H54 (cell line): Measurements from ENCODE around the gene ENTPD2.
"Not testable (repeated sequence)": the region's sequence is repeated elsewhere in the genome, so short reads cannot be mapped to it uniquely, and the experiment has no call there.

Experiments
- DNase-seq: peaks from one replicate; pipeline ENCODE4 v3.0.0; 2011; ENCODE audit warnings: low spot score, mixed read lengths; ENCODE audit not compliant: insufficient read length
- FAIRE-seq: peaks from 3 replicates; lab custom pipeline; 2011; peaks lifted over from hg19 to GRCh38; lab: Jason Lieb, UNC
- POLR2A ChIP-seq: IDR thresholded peaks from 2 replicates; pipeline ENCODE4 v1.6.1; 2011; ENCODE audit warnings: low read depth, mild to moderate bottlenecking, low read length

ENTPD2 gene

GRCh38 chr9:137039611-137040366 is 14.1 kb downstream of the ENTPD2 start:
- FAIRE-seq (no peak), DNase-seq (no peak)
- TF ChIP-seq POLR2A = no peak

GRCh38 chr9:137038916-137039315 is 14.9 kb downstream of the ENTPD2 start:
- no peak for FAIRE-seq
- DNase-seq = no peak
- TF ChIP-seq POLR2A = no peak

GRCh38 chr9:137037483-137037882 is 16.4 kb downstream of the ENTPD2 start:
- FAIRE-seq (no peak), DNase-seq (no peak)
- no peak for TF ChIP-seq POLR2A

- FAIRE-seq (no peak), DNase-seq (no peak)
- TF ChIP-seq POLR2A = 0 out of 2 replicates have a peak, but pooled peaks have one; percentile 12
Observed at GRCh38 chr9:137037035-137037434, 16.8 kb downstream of the ENTPD2 start.

- FAIRE-seq (no peak), DNase-seq (no peak)
- TF ChIP-seq POLR2A = no peak
Observed at GRCh38 chr9:137035937-137036336, 17.9 kb downstream of the ENTPD2 start.

GRCh38 chr9:137035507-137035834 is 18.4 kb downstream of the ENTPD2 start:
- DNase-seq = no peak

GRCh38 chr9:137034709-137035506 is 19.0 kb downstream of the ENTPD2 start:
- no peak for TF ChIP-seq POLR2A
- DNase-seq (peak; percentile 100), FAIRE-seq (no peak)

More at GRCh38 chr9:137035507-137035834, 18.4 kb downstream of the ENTPD2 start:
- TF ChIP-seq POLR2A = no peak
- FAIRE-seq = no peak

- no peak for TF ChIP-seq POLR2A
- DNase-seq (peak; percentile 86), FAIRE-seq (no peak)
Observed at GRCh38 chr9:137034039-137034708, 19.7 kb downstream of the ENTPD2 start.

GRCh38 chr9:137033481-137033880 is 20.4 kb downstream of the ENTPD2 start:
- DNase-seq, FAIRE-seq: not testable (repeated sequence)

- no peak for DNase-seq
- TF ChIP-seq POLR2A = no peak
- FAIRE-seq = no peak
Observed at GRCh38 chr9:137032858-137033257, 21.0 kb downstream of the ENTPD2 start.

- DNase-seq (no peak), FAIRE-seq (no peak)
- no peak for TF ChIP-seq POLR2A
Observed at GRCh38 chr9:137031904-137032640, 21.8 kb downstream of the ENTPD2 start, which contains the start of gene FUT7. FUT7 (minus strand) TSS chr9:137032088; CDS start chr9:137031991, 97 bp downstream.

- FAIRE-seq (no peak), DNase-seq (no peak)
- TF ChIP-seq POLR2A = no peak
Observed at GRCh38 chr9:137030538-137031527, 23.0 kb downstream of the ENTPD2 start.
